ENCODE data around the gene SAMD3.
A peak's percentile ranks its signal among the peaks of the same experiment; 100 is the strongest.
"Not testable (repeated sequence)": the region's sequence is repeated elsewhere in the genome, so short reads cannot be mapped to it uniquely, and the experiment has no call there.

Gene SAMD3

DNA sequence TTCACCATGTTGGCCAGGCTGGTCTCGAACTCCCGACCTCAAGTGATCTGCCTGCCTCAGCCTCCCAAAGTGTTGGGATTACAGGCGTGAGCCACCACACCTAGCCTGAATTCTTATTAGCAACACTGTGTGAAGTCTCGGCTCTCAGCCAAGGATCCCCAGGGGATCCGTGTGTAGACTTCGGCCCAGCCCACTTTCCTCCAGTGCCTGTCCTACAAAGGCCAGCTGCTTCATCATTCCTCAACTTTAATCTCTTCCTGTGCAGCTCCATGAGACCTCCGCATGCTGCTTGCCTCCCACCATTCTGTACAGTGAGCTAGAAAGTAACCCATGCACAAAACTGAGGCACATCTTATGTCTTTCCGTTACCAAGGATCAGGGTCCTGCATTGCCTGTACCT lies 71.8 kb downstream of the SAMD3 start:
- H3K36me3 Mint-ChIP-seq = peaks cover 59% of the 10 kb centered on the region
- no peaks in the 10 kb centered on the region for H3K27me3 Mint-ChIP-seq
- CTCF ChIA-PET = no interaction called here
- H3K4me1 Mint-ChIP-seq = peaks cover 9% of the 10 kb centered on the region
- H3K9me3 Mint-ChIP-seq = peaks cover 5% of the 10 kb centered on the region
- H3K4me3 Mint-ChIP-seq = no peak overlapping the region
- no peak overlapping the region for H3K27ac Mint-ChIP-seq
- DNase-seq = no peak

- H3K27ac Mint-ChIP-seq, DNase-seq, H3K9me3 Mint-ChIP-seq, CTCF ChIA-PET, H3K4me3 Mint-ChIP-seq, H3K4me1 Mint-ChIP-seq, H3K27me3 Mint-ChIP-seq: not testable (repeated sequence)
- peaks cover 64% of the 10 kb centered on the region for H3K36me3 Mint-ChIP-seq
Measured at GRCh38 chr6:130149016-130149415, 73.7 kb downstream of the SAMD3 start.

GRCh38 chr6:130148181-130148580 lies 74.6 kb downstream of the SAMD3 start:
- no peak overlapping the region for H3K4me3 Mint-ChIP-seq
- peaks cover 5% of the 10 kb centered on the region for H3K9me3 Mint-ChIP-seq
- H3K4me1 Mint-ChIP-seq = peaks cover 9% of the 10 kb centered on the region
- CTCF ChIA-PET = no interaction called here
- peaks cover 71% of the 10 kb centered on the region for H3K36me3 Mint-ChIP-seq
- no peaks in the 10 kb centered on the region for H3K27me3 Mint-ChIP-seq
- no peak overlapping the region for H3K27ac Mint-ChIP-seq
- DNase-seq = peak; percentile 33

- DNase-seq = no peak
- no peaks in the 10 kb centered on the region for H3K27me3 Mint-ChIP-seq
- CTCF ChIA-PET = interaction anchor here (1.1 kb wide), 1 partner anchor 40 kb away, joined by 3 read pairs; no protein-coding TSS in a partner anchor
- peaks cover 11% of the 10 kb centered on the region for H3K4me1 Mint-ChIP-seq
- peaks cover 76% of the 10 kb centered on the region for H3K36me3 Mint-ChIP-seq
- no peak overlapping the region for H3K4me3 Mint-ChIP-seq
- peaks cover 5% of the 10 kb centered on the region for H3K9me3 Mint-ChIP-seq
- H3K27ac Mint-ChIP-seq = no peak overlapping the region
Measured at GRCh38 chr6:130147111-130147510, 75.6 kb downstream of the SAMD3 start.

DNA sequence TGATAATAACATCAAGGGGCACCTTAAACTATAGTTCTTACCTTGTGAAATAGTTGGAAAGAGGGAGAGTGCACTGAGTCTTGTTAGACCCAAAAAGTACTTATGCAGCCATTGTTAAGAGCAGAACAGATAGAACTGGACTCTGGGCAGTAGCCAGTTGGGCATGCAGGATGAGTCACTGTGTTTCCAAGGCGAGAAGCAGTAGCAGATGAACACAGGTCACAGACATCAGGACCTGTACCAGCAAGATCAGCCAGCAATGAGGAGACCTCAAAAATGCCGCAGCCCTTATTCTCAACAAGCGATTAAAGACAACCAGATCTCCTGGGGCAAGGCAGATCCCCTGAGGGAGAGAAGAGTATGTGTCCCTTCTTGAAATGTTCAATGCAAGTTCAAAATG lies 79.0 kb downstream of the SAMD3 start:
- no peak for DNase-seq
- Mint-ChIP-seq H3K4me1 (peaks cover 28% of the 10 kb centered on the region), H3K9me3 (no peaks in the 10 kb centered on the region), H3K4me3 (no peak overlapping the region), H3K27me3 (no peaks in the 10 kb centered on the region), H3K36me3 (peaks cover 76% of the 10 kb centered on the region), H3K27ac (no peak overlapping the region)
- CTCF ChIA-PET = interaction anchor here (1.3 kb wide), 1 partner anchor 139 kb away, joined by 3 read pairs; no protein-coding TSS in a partner anchor

DNA sequence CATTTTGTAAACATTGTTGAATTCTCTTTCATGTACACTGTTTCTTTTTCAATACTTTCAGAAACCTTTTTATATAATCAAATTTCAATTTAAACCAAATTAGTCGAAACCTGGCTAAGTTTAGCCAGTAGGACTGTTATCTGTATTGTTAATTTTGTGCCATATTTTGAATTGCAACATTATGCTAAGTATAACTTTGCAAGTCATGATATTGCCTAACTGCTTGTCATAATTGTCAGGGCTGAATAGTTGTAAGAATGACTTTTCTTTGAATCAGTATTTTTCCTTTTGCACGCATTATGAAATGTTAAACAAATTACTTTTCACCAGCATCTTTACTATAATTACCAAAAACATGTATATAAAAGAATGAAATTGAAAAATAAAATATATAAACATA lies 82.7 kb downstream of the SAMD3 start:
- Mint-ChIP-seq H3K4me3 (no peak overlapping the region), H3K27me3 (no peaks in the 10 kb centered on the region), H3K9me3 (peaks cover 1% of the 10 kb centered on the region), H3K36me3 (peaks cover 77% of the 10 kb centered on the region), H3K4me1 (peaks cover 59% of the 10 kb centered on the region), H3K27ac (no peak overlapping the region)
- CTCF ChIA-PET = no interaction called here
- no peak for DNase-seq

DNA sequence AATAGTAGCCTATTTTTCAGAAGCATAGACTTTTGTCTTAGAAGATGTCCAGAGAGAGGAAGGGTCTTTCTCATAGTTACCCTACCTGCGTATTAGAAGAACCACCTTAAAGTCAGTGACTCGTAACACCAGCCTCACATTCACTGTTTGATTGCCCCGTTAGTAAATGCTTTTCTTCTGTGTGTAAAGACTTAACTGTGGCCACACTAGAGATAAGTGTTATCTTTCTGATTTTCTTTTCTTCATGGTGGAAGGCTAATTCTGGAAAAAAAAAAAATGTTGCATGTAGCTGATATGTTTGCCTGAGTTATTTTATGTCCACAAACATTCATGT lies 83.9 kb downstream of the SAMD3 start:
- Mint-ChIP-seq H3K4me1 (peaks cover 70% of the 10 kb centered on the region), H3K27me3 (no peaks in the 10 kb centered on the region), H3K9me3 (peaks cover 1% of the 10 kb centered on the region), H3K27ac (peak overlapping the region; percentile 84), H3K36me3 (peaks cover 77% of the 10 kb centered on the region), H3K4me3 (peak overlapping the region; percentile 52)
- CTCF ChIA-PET = interaction anchor here (1.2 kb wide), 1 partner anchor 27 kb away, joined by 3 read pairs; no protein-coding TSS in a partner anchor
- no peak for DNase-seq

DNA sequence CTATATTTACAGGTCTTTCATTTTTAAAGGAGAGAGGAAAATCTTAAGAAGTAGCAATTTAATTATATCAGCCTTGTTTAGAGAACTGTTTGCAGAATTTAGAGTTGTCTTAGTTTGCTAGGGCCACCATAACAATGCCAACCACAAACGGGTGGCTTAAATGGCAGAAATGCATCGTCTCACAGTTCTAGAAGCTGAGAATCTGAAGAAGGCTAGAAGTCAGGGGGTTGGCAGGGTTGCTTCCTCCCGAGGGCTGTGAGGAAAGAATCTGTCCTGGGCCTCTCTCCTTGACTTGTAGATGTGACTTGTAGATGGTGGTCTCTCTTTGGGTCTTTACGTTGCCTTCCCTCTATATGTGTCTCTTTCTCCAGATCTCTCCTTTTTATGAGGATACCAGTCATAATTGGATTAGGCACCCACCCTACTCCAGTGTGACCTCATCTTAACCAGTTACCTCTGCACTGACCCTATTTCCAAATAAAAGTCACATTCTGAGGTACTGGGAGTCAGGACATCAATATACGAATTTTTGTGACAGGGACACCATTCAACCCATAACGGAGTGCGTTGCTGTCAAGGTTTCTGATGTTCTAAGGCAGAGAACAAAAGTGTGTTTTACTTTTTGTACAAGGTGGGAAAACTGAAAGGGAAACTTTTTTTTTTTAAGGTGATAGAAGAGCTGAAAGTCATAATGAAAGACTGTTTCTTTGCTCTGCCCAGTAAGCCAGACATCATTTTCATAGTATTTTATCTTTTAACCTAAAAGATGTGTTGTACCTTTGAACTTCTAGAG lies 84.4 kb downstream of the SAMD3 start:
- Mint-ChIP-seq H3K4me3 (peak overlapping the region; percentile 52), H3K27me3 (no peaks in the 10 kb centered on the region), H3K9me3 (peaks cover 1% of the 10 kb centered on the region), H3K27ac (peak overlapping the region; percentile 84), H3K36me3 (peaks cover 77% of the 10 kb centered on the region), H3K4me1 (peaks cover 76% of the 10 kb centered on the region)
- DNase-seq = peak; percentile 26
- CTCF ChIA-PET = interaction anchor here (1.2 kb wide), 1 partner anchor 27 kb away, joined by 3 read pairs; no protein-coding TSS in a partner anchor

- peaks cover 71% of the 10 kb centered on the region for H3K36me3 Mint-ChIP-seq
- H3K4me3 Mint-ChIP-seq = no peak overlapping the region
- CTCF ChIA-PET = no interaction called here
- no peak overlapping the region for H3K27ac Mint-ChIP-seq
- peaks cover 2% of the 10 kb centered on the region for H3K9me3 Mint-ChIP-seq
- H3K27me3 Mint-ChIP-seq = no peaks in the 10 kb centered on the region
- peaks cover 87% of the 10 kb centered on the region for H3K4me1 Mint-ChIP-seq
- DNase-seq = no peak
Measured at GRCh38 chr6:130136798-130137197, 86.0 kb downstream of the SAMD3 start.

GRCh38 chr6:130134582-130134981 lies 88.2 kb downstream of the SAMD3 start:
- peaks cover 73% of the 10 kb centered on the region for H3K36me3 Mint-ChIP-seq
- H3K27me3 Mint-ChIP-seq = no peaks in the 10 kb centered on the region
- peaks cover 95% of the 10 kb centered on the region for H3K4me1 Mint-ChIP-seq
- peaks cover 14% of the 10 kb centered on the region for H3K9me3 Mint-ChIP-seq
- CTCF ChIA-PET = interaction anchor here (0.8 to 1.6 kb wide), 2 partner anchors 89 to 148 kb away, joined by 3 to 5 read pairs; no protein-coding TSS in a partner anchor
- H3K27ac Mint-ChIP-seq = peak overlapping the region; percentile 93
- H3K4me3 Mint-ChIP-seq = peak overlapping the region; percentile 8
- DNase-seq = no peak

DNA sequence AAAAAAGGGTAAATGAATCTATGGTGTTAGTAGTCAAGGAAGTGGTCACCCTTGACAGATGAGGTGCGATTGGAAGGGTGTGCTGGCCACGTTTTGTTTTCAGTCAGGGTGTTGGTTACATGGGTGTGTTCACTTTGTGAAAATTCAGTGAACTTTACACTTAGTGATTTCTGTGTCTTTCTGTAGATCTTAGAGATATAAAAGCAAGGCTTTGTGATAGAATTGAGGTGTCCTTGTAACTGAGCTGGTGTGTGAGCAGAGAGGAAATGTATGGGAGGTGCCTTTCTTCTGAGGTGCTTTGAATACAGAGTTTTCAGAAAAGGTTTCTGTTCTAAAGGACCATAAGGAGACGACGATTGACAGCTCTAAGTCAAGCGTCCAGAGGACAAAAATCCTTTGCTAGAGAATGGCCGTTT lies 90.5 kb downstream of the SAMD3 start:
- CTCF ChIA-PET = interaction anchor here (1.0 kb wide), 1 partner anchor 150 kb away, joined by 3 read pairs; no protein-coding TSS in a partner anchor
- Mint-ChIP-seq H3K9me3 (peaks cover 13% of the 10 kb centered on the region), H3K36me3 (peaks cover 72% of the 10 kb centered on the region), H3K27me3 (no peaks in the 10 kb centered on the region), H3K4me1 (peaks cover 83% of the 10 kb centered on the region), H3K27ac (peak overlapping the region; percentile 93), H3K4me3 (peak overlapping the region; percentile 65)
- DNase-seq = peak; percentile 85

- H3K27me3 Mint-ChIP-seq = no peaks in the 10 kb centered on the region
- H3K27ac Mint-ChIP-seq = no peak overlapping the region
- peaks cover 71% of the 10 kb centered on the region for H3K36me3 Mint-ChIP-seq
- H3K9me3 Mint-ChIP-seq = peaks cover 13% of the 10 kb centered on the region
- no peak for DNase-seq
- H3K4me1 Mint-ChIP-seq = peaks cover 67% of the 10 kb centered on the region
- CTCF ChIA-PET = no interaction called here
- no peak overlapping the region for H3K4me3 Mint-ChIP-seq
Measured at GRCh38 chr6:130129762-130130246, 92.9 kb downstream of the SAMD3 start.

GRCh38 chr6:130128326-130128725 lies 94.4 kb downstream of the SAMD3 start:
- Mint-ChIP-seq H3K9me3 (peaks cover 13% of the 10 kb centered on the region), H3K4me1 (peaks cover 54% of the 10 kb centered on the region), H3K27ac (no peak overlapping the region), H3K36me3 (peaks cover 66% of the 10 kb centered on the region), H3K4me3 (no peak overlapping the region), H3K27me3 (no peaks in the 10 kb centered on the region)
- no peak for DNase-seq
- CTCF ChIA-PET = no interaction called here

DNA sequence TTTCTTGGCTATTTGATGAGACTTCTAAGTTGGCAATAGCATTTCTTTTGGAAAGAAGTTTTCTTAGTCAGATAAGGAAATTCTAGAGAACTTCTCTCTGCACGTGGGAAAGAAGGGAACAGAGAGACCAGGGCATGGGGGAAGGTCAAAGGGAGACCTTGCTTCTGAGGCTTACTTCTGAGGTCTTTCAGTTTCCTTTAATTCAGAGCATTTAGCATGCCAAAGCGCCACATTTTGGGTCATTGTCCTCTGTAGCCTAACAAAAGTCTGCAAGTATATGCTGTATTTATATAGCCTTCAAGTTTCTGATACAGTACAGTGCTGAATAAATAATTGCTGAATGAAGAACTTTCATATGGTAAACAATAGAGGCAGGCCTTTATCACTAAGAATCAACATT lies 95.6 kb downstream of the SAMD3 start:
- DNase-seq = no peak
- peaks cover 44% of the 10 kb centered on the region for H3K4me1 Mint-ChIP-seq
- no peak overlapping the region for H3K27ac Mint-ChIP-seq
- H3K9me3 Mint-ChIP-seq = peaks cover 13% of the 10 kb centered on the region
- CTCF ChIA-PET = no interaction called here
- no peaks in the 10 kb centered on the region for H3K27me3 Mint-ChIP-seq
- no peak overlapping the region for H3K4me3 Mint-ChIP-seq
- peaks cover 64% of the 10 kb centered on the region for H3K36me3 Mint-ChIP-seq

- no peaks in the 10 kb centered on the region for H3K27me3 Mint-ChIP-seq
- no peak overlapping the region for H3K4me3 Mint-ChIP-seq
- no peaks in the 10 kb centered on the region for H3K9me3 Mint-ChIP-seq
- peaks cover 41% of the 10 kb centered on the region for H3K36me3 Mint-ChIP-seq
- H3K4me1 Mint-ChIP-seq = peaks cover 10% of the 10 kb centered on the region
- CTCF ChIA-PET = no interaction called here
- H3K27ac Mint-ChIP-seq = no peak overlapping the region
- DNase-seq = no peak
Measured at GRCh38 chr6:130122243-130122642, 100.5 kb downstream of the SAMD3 start.

Measured in activated naive CD4-positive, alpha-beta T cell treated with anti-CD3 and anti-CD28 coated beads, Interleukin-2, amount 10 ng/mL, durations not matched to agents 7 days and 5 days (primary cell).